ENCODE measurements around the gene ZNF821. TPM values are rescaled to one million over a fixed set of nuclear protein-coding genes. Genes with fewer than 3 reads are reported as not detected.

The ZNF821 gene
- total and polyA plus RNA-seq, 10 of the 15 experiments (the other 5 are each of a cell fraction or from before 2014, with no cell fraction given), result 0.82 to 9.9 (median 6.8) TPM

GRCh38 chr16:71865173-71865863, 18.7 kb downstream of the ZNF821 start:
- POLR2A ChIA-PET, result interaction anchor here (0.7 kb wide), 1 partner anchor 159 kb away, joined by 3 read pairs; no protein-coding TSS in a partner anchor
- TF ChIP-seq SMARCA5 (IDR thresholded peaks at IDR 0.05) (no peak), MTA2 (IDR thresholded peaks at IDR 0.05; ENCODE audit: low read depth) (no peak), SP1 (IDR thresholded peaks at IDR 0.05; ENCODE audit: low read depth, low read length) (no peak), ETV6 (conservative IDR thresholded peaks at IDR 0.05 in 1 of 2, IDR thresholded peaks at IDR 0.05 in 1 of 2; ENCODE audit: borderline replicate concordance in 1 of 2, low read depth in 1 of 2) (no peak), USF2 (IDR thresholded peaks at IDR 0.05; ENCODE audit: borderline replicate concordance, low read depth, low read length) (no peak), CEBPB (IDR thresholded peaks at IDR 0.05; ENCODE audit: borderline replicate concordance in 1 of 2, low read depth in 2 of 2, low read length in 2 of 2) (no peak), RUNX3 (IDR thresholded peaks at IDR 0.05; ENCODE audit: low read length) (no peak), NFYA (IDR thresholded peaks at IDR 0.05; ENCODE audit: borderline replicate concordance, low read depth, low read length) (no peak), ZNF687 (IDR thresholded peaks at IDR 0.05) (no peak), CEBPZ (IDR thresholded peaks at IDR 0.05; ENCODE audit: low read depth, low read length) (no peak), RAD21 (IDR thresholded peaks at IDR 0.05; ENCODE audit: insufficient read depth, low read depth, low read length) (no peak), ZBED1 (IDR thresholded peaks at IDR 0.05; ENCODE audit: borderline replicate concordance) (no peak), MLLT1 (IDR thresholded peaks at IDR 0.05) (no peak)

More at GRCh38 chr16:71865173-71865863, 18.7 kb downstream of the ZNF821 start:
- H3K4me3 ChIP-seq, result no peak overlapping the region
- no peaks in the 10 kb centered on the region for H3K27me3 ChIP-seq (replicated peaks in 1 of 2; ENCODE audit: control insufficient read depth in 2 of 2, insufficient read depth in 2 of 2, low read length in 1 of 2)
- ChIA-PET RAD21 (ENCODE audit: unreplicated experiment) (no interaction called here), SMC1A (ENCODE audit: uncharacterized antibody, unreplicated experiment) (interaction anchor here (0.7 to 1.5 kb wide), 5 partner anchors 8 to 36 kb away, joined by 3 to 6 read pairs (median 3); no protein-coding TSS in a partner anchor), CTCF (interaction anchor here (1.1 to 2.0 kb wide), 2 partner anchors 11 to 17 kb away, joined by 3 to 7 read pairs; no protein-coding TSS in a partner anchor)
- H3K27ac ChIP-seq (ENCODE audit: control insufficient read depth, insufficient read depth), result no peak overlapping the region
- FAIRE-seq (no peak), ATAC-seq (no peak), DNase-seq (ENCODE audit: low read depth, low spot score) (no peak)
- no TSS peak for BruUV-seq (replicated peaks)
- no peaks in the 10 kb centered on the region for H3K4me1 ChIP-seq (ENCODE audit: control insufficient read depth, insufficient read depth, low read length)
- H2AFZ ChIP-seq (ENCODE audit: control insufficient read depth, low read depth, low read length), result no peak overlapping the region
- intact Hi-C loops (cut with micrococcal nuclease; ENCODE audit: unreplicated experiment), result no loop called here
- H3K4me2 ChIP-seq (ENCODE audit: control insufficient read depth, insufficient read depth), result no peak overlapping the region
- in situ Hi-C loops (cut with MboI), result no loop called here
- H3K9me3 ChIP-seq (replicated peaks; ENCODE audit: control insufficient read depth, insufficient read depth, low read length), result no peaks in the 10 kb centered on the region
- H3K79me2 ChIP-seq (ENCODE audit: control insufficient read depth, insufficient read depth, low read length), result no peaks in the 10 kb centered on the region
- 94% methylated on average over 7 of the region's 7 CpGs for WGBS (ENCODE audit: insufficient coverage, insufficient replicate concordance, low lambda C conversion rate, missing lambda C conversion rate)
- no peaks in the 10 kb centered on the region for H4K20me1 ChIP-seq (ENCODE audit: control insufficient read depth, insufficient read depth)
- H3K36me3 ChIP-seq (ENCODE audit: control insufficient read depth in 2 of 2, insufficient read depth in 2 of 2, low read length in 1 of 2), result peaks cover 0 to 8% of the 10 kb centered on the region in 2 experiments; a peak in 3 of 4 replicates
- no peak overlapping the region for H3K9ac ChIP-seq (ENCODE audit: control insufficient read depth, insufficient read depth, low read length)

Data from GM12878 (cell line).